HG02884 (cell line): Measurements from ENCODE around the gene PRCD.

Experiments used
- ATAC-seq: cut with Tn5 transposase; IDR thresholded peaks from one replicate; pipeline ENCODE4 v1.9.1; 2021; ENCODE audit warnings: mild to moderate bottlenecking, moderate library complexity; ENCODE audit not compliant: unreplicated experiment

Gene PRCD

GRCh38 chr17:76538281-76538931 lies 1.4 kb upstream of the PRCD start:
- ATAC-seq = no peak

GRCh38 chr17:76538941-76539570 lies 788 bp upstream of the PRCD start:
- no peak for ATAC-seq

DNA sequence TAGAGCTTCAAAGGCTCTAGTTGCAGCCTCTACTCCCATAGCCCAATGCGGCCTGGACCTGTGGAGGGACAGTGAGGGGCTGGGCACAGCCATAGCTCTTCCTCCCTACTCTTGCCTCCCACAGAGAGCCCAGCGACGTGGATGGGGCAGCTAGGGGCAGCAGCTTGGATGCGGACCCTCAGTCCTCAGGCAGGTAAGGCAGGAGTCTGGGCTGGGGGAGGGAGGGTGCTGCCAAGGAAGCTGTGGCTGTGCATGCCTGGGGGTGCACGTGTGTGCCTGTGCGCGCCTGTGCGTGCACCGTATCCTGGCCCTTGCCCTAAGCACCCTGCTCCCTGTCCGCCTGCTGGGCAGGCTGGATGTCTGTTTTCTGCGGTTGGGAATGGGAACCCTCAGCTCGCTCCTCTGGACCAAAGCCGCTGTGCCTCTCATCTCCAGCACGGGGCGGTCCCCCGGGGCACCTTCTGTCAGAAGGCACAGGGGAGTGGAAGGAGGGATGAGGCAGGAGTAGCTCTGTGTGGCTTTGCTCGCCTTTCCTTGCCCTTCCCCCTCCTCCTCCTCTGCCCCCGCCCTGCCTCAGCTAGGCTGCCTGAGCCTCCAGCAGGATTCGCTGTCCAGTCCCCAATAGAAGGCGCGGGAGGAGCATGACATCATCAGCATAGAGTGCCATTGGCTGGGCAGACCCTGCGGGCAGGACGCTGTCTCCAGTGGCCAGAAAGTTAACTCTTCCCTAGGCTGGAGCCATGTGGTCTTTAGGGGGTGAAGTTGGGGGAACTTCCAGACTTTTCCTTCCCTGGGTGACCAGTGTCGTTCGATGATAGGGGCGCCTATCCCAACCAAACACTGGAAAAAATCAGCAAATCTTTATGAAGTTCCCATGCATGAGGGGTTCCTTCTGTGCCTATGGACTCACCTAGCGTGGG lies 797 bp downstream of the PRCD start:
- ATAC-seq = no peak

DNA sequence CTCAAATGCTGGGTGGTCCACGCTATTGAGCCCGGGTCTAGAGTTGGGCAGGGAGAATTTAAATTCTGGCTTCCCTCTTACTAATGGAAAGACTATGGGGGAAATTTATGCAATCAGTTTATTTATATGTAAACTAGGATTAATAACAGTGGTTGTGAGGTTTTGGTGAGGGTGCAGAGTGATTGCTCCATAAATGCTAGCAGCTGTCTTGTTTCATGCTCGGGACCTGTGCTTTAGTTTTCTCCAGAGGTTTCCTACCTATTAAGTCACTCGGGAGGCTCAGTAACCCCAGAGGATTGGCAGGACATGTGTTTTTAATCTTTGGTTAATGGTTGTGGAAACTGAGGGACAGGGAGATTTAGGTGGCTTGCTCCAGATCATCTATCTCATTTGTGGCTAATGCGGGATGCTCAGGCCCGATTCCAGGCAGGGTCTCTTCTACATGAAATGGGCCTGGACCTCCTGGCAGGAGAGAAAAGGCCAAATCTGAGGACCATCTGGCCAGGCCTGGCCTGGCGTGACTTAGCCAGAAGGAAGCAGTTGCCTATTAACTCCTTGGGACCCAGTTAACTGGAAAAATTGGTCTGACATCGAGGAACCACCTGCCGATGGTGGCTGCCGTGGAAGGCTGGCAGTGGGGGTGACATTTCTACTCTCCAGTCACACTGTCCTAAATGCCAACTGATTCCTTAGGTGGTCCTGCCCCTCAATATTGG lies 2.1 kb downstream of the PRCD start:
- no peak for ATAC-seq

DNA sequence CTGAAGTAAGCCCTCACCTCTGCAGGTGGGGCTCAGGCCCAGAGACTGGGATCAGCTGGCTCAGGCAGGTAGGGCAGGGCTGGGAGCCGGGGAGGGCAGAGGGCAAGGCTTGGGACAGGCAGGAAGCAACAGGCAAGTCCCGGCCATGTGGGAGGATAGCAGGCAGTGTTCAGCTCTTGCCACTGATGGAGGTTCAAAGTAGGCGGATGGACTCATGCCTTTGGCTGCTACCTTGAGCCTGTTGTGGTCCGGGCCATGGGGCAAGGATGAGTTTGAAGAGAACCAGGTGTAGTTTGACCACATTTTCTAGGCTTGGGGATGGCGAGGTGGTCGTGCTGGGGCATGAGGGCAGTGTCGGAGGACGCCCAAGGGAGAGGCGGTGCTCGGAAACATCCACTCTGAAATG lies 2.7 kb downstream of the PRCD start:
- no peak for ATAC-seq

DNA sequence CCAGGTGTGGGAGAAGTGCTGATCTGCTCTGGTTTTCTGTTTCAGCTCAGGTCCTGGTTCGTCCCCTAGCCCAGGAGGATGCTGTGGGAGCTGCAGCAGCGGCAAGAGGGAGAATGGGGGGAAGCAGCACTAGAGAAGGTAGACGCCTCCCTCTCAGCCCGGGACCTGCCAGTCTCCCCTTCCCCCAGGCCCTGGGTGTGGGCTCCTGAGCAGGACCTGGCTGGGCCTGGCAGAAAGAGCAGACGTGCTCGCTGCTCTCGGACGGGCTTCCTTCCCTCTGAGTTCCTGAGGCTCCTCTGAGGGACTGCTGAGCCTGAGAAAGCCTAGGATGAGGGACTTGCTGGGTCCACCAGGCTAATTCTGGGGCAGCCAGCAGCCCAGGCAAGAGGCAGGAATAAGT lies 3.1 kb downstream of the PRCD start:
- no peak for ATAC-seq

DNA sequence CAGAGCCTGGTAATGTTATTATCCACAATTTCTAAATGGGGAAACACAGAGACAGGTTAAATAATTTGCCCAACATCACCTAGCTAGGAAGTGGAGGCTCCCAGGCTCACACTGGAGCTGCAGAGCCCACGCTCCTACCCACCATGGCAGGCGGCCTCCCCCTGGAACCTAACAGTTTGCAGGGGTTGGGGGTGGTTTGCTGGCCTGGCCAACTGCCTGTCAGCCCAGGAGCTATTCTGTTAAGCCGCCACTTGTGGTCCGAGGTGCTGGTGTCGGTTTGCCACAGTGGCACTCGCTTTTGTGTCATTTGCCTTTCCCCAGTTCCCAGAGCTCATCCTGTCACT lies 3.6 kb downstream of the PRCD start:
- no peak for ATAC-seq

GRCh38 chr17:76543826-76544545 lies 4.1 kb downstream of the PRCD start:
- no peak for ATAC-seq

DNA sequence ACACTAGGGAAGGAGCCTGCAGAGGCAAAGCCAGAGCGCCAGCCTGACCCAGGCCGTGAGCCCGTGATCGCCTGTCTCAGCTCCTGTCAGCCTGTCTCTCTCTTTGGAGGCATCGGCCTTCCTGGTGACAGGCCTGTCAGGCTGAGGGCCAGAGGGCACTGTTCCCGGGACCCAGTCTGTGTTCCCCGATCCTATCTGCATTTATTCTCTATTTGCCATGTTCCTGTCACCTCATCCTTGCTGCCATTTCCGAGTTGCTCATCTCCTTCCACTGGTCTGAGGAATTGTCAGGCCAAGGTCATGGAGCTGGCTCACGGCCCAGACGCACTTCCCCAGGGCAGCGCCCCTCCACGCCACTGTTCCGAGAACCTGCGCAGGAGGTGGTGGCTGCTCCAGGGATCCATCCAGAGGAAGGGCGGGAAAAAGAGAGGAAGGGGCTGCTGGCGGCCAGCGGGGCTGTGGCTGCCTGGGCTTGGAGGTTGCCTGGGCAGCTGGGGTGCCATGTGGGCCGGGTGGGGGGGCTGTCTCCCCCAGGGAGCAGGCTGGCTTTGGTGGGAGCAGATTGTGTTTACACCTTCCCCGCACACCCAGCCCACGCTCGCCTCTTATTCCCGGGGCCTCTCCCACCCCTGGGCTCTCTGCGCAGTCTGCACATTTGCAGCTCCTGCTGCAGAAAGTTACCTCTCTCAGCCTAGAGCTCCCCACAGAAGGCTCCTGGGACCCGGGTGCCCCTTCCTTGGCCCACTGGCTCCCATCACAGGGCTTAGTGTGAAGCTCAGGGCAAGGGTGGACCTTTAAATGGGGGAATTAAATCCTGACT lies 4.9 kb downstream of the PRCD start:
- ATAC-seq = no peak

- ATAC-seq = no peak
Measured at GRCh38 chr17:76545918-76546555, 6.2 kb downstream of the PRCD start.

- ATAC-seq = no peak
Measured at GRCh38 chr17:76546556-76547182, 6.8 kb downstream of the PRCD start.

GRCh38 chr17:76547183-76547641 lies 7.4 kb downstream of the PRCD start:
- no peak for ATAC-seq

DNA sequence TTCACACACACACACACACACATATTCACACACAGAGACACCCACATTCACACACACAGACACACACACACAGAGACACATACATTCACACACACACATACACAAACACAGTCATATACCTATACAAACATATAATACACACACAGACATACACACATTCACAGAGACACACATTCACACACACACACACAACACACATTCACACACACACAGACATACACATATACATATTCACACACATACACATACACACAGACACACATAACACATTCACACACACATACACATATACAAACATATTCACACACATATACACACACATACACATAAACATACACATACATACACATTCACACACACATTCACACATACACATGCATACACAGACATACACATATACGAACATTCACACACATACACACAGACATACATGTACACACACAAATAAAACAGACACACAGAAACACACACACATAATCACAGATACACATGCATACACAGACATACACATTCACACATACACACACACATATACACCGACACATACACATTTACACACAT lies 7.9 kb downstream of the PRCD start:
- ATAC-seq = no peak

DNA sequence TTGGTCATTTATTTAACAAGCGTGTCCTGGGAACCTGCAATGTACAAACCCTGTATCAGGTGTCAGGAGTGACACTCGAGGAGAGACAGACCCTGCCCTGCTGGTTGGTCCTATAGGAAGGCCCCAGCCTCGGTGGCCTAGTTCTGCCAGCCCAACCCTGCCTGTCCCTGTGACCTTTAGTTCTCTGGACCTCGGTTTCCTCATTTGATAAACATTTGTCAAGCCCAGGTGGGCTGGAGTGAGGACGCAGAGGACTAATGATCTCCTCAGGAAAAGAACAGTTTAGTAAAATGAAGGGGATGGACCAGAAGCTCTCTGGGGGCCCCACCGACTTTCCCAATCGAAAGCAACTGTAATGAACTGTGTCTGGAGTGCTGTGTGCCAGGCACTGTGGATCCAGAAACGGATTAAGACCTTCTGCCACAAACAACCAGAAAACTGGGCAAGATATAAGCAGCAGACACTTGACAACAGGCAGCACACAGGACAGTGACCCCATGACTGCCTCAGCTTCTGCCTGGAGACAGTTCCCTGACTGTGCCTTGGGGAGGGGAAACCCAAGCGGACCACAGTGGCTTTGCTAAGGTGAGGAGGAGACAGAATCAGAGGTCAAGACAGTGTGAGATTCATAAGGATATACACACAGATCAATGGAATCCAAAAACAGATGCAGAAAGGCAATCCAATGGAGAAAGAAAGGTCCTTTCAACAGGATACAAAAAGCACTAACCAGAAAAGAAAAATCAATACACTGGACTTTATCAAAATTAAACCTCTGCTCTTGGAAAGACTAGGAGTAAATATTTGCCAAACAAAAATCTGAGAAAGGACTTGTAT lies 8.8 kb downstream of the PRCD start:
- no peak for ATAC-seq

- no peak for ATAC-seq
Measured at GRCh38 chr17:76549215-76549518, 9.3 kb downstream of the PRCD start.

DNA sequence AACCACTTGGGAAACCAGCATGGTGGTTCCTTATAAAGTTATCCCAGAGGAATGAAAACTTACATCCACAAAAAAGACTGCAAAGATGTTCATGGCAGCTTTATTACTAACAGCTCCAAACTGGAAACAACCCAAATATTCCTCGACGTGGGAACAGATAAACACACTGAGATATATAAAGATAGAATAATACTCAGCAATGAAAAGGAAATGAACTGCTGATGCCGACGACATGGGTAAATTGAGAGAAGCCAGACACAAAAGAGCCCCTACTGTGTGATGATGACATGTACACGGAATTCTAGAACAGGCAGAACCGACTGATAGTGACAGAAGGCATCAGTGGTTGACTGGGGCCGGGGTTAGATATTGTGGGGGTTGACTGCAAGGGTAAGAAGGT lies 9.7 kb downstream of the PRCD start:
- no peak for ATAC-seq

DNA sequence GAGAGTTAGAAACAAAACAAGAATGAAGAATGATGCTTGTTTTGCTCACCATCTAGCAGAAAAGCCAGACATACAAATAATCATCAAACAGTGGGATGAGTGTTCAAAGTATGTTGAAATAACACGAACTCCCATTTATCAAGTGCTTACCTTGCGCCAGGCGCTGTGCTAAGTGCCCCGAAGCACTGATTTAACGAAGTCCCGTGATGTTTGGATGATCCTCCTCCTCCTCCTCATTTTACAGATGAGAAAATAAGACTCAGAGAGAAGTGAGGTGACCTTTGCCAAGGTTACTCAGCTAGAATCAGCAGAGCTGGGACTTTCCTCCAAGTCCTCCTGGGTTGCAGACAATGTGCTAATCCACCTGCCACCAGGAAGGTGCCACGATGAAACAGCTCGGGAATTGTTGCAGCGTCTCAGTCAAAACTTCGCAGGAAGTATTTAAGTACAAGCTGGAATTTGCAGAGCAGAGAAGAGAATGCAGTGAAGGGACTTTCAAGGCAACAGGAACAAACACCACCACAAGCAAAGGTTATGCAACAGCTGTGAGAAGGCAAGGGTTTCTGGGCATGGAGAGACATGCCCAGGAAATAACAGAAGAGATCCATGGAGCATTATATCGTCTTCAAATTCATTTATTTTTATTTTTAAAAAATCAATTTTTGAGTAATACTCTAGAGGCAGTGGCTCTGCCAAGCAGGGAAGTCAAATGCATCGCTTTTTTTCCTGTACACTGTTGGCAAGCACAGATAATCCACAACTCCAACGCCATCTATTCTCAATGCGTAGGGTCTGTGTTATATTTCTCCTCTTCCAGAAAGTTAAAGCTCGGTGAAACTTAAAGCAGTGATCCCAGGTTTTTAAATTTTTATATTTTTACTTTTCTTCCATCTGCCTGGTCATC lies 11.1 kb downstream of the PRCD start:
- ATAC-seq = no peak
